OCI-LY1 (cell line): ENCODE results near the gene CHI3L1.

ENCODE experiments used
- H2AFZ ChIP-seq: fragments of 200-600 bp; sonication (generic), shearing (Covaris generic); 2 replicates; pipeline ENCODE4 v1.6.0; 2014; ENCODE audit warnings: antibody characterized with exemption, mild to moderate bottlenecking, low read length
- H3F3A ChIP-seq: fragments of 200-600 bp; sonication (generic), shearing (Covaris generic); 2 replicates; pipeline ENCODE4 v1.6.0; 2014; ENCODE audit warnings: mild to moderate bottlenecking, antibody characterized with exemption, low read length, moderate library complexity; ENCODE audit not compliant: insufficient read depth
- H3K27ac ChIP-seq: fragments of 200-600 bp; sonication (generic); 2 replicates; pipeline ENCODE4 v1.5.1; 2014; ENCODE audit warnings: low read length, mixed run types, mild to moderate bottlenecking, low read depth; ENCODE audit not compliant: poor library complexity, severe bottlenecking
- H3K27me3 ChIP-seq: fragments of 200-600 bp; sonication (generic); 2 replicates; pipeline ENCODE4 v1.6.0; 2014; ENCODE audit warnings: antibody characterized with exemption, mild to moderate bottlenecking, low read length, moderate library complexity; ENCODE audit not compliant: insufficient read depth
- H3K36me3 ChIP-seq: fragments of 200-600 bp; sonication (generic); 2 replicates; pipeline ENCODE4 v1.6.1; 2014; ENCODE audit warnings: mild to moderate bottlenecking, antibody characterized with exemption, low read length, moderate library complexity, mixed read lengths; ENCODE audit not compliant: insufficient read depth
- H3K4me1 ChIP-seq: fragments of 200-600 bp; sonication (generic); 2 replicates; pipeline ENCODE4 v1.5.1; 2014; ENCODE audit warnings: mild to moderate bottlenecking, low read length, moderate library complexity; ENCODE audit not compliant: insufficient read depth, severe bottlenecking
- H3K4me2 ChIP-seq: fragments of 200-600 bp; sonication (generic), shearing (Covaris generic); 2 replicates; pipeline ENCODE4 v1.6.1; 2014; ENCODE audit warnings: low read length
- H3K4me3 ChIP-seq: fragments of 200-600 bp; sonication (generic); 2 replicates; pipeline ENCODE4 v1.5.1; 2014; ENCODE audit warnings: low read length, low read depth, mild to moderate bottlenecking, mixed read lengths; ENCODE audit not compliant: poor library complexity, severe bottlenecking
- H3K79me2 ChIP-seq: fragments of 200-600 bp; shearing (Covaris generic); 2 replicates; pipeline ENCODE4 v1.6.1; 2016; ENCODE audit warnings: mixed run types, low read length, mixed read lengths; ENCODE audit not compliant: insufficient read depth
- H3K9ac ChIP-seq: fragments of 200-600 bp; sonication (generic), shearing (Covaris generic); 2 replicates; pipeline ENCODE4 v1.6.1; 2014; ENCODE audit warnings: mild to moderate bottlenecking, low read length, mixed read lengths
- H3K9me2 ChIP-seq: fragments of 200-600 bp; sonication (generic), shearing (Covaris generic); 2 replicates; pipeline ENCODE4 v1.6.1; 2014; ENCODE audit warnings: low read depth, mild to moderate bottlenecking, low read length, mixed read lengths
- H3K9me3 ChIP-seq: fragments of 200-600 bp; shearing (Covaris generic); 2 replicates; pipeline ENCODE4 v1.6.1; 2014; ENCODE audit warnings: low read length, mixed read lengths
- H4K20me1 ChIP-seq: fragments of 200-600 bp; sonication (generic), shearing (Covaris generic); 2 replicates; pipeline ENCODE4 v1.6.0; 2016; ENCODE audit warnings: mild to moderate bottlenecking, low read length; ENCODE audit not compliant: insufficient read depth
- CTCF ChIP-seq: fragments of 200-600 bp; sonication (generic), shearing (Covaris generic); IDR thresholded peaks from 2 replicates; pipeline ENCODE4 v1.5.1; 2017; ENCODE audit warnings: mild to moderate bottlenecking, antibody characterized with exemption, low read length, moderate library complexity, mixed read lengths
- EZH2 ChIP-seq: fragments of 200-600 bp; sonication (generic), shearing (Covaris generic); IDR thresholded peaks from 2 replicates; pipeline ENCODE4 v1.8.0; 2017; ENCODE audit warnings: borderline replicate concordance, mixed run types, mild to moderate bottlenecking, antibody characterized with exemption, low read length, moderate library complexity, mixed read lengths

The CHI3L1 gene

GRCh38 chr1:203142124-203142523 lies 44.4 kb downstream of the CHI3L1 start:
- no peaks in the 10 kb centered on the region for H3K9me3 ChIP-seq
- no peaks in the 10 kb centered on the region for H3K9me2 ChIP-seq
- no peak overlapping the region for H2AFZ ChIP-seq
- H3K4me1 ChIP-seq = no peaks in the 10 kb centered on the region
- no peak overlapping the region for H3K9ac ChIP-seq
- H3K27me3 ChIP-seq = peaks cover 7% of the 10 kb centered on the region; the same call in 1 of the 2 replicates
- no peak overlapping the region for H3K4me3 ChIP-seq
- H3K4me2 ChIP-seq = no peak overlapping the region
- no peaks in the 10 kb centered on the region for H3F3A ChIP-seq
- TF ChIP-seq EZH2 (no peak), CTCF (no peak)
- H3K36me3 ChIP-seq = no peaks in the 10 kb centered on the region
- H3K79me2 ChIP-seq = no peaks in the 10 kb centered on the region
- no peaks in the 10 kb centered on the region for H4K20me1 ChIP-seq
- no peak overlapping the region for H3K27ac ChIP-seq

GRCh38 chr1:203140743-203141520 lies 45.6 kb downstream of the CHI3L1 start:
- Histone ChIP-seq H3K9me2 (no peaks in the 10 kb centered on the region), H3K4me2 (no peak overlapping the region), H4K20me1 (no peaks in the 10 kb centered on the region), H3K27ac (no peak overlapping the region), H3K4me3 (no peak overlapping the region), H3K36me3 (no peaks in the 10 kb centered on the region), H3K79me2 (no peaks in the 10 kb centered on the region), H3K9ac (no peak overlapping the region), H3K27me3 (peaks cover 8% of the 10 kb centered on the region), H3F3A (no peaks in the 10 kb centered on the region), H3K4me1 (no peaks in the 10 kb centered on the region), H2AFZ (no peak overlapping the region), H3K9me3 (no peaks in the 10 kb centered on the region)
- TF ChIP-seq CTCF = no peak
- TF ChIP-seq EZH2 = no peak

GRCh38 chr1:203139976-203140475 lies 46.5 kb downstream of the CHI3L1 start:
- H3K36me3 ChIP-seq = no peaks in the 10 kb centered on the region
- H3K4me1 ChIP-seq = no peaks in the 10 kb centered on the region
- H3K9me2 ChIP-seq = no peaks in the 10 kb centered on the region
- no peak for TF ChIP-seq EZH2
- TF ChIP-seq CTCF = no peak
- H3F3A ChIP-seq = no peaks in the 10 kb centered on the region
- peaks cover 10% of the 10 kb centered on the region for H3K27me3 ChIP-seq
- no peak overlapping the region for H3K9ac ChIP-seq
- H3K79me2 ChIP-seq = no peaks in the 10 kb centered on the region
- no peaks in the 10 kb centered on the region for H3K9me3 ChIP-seq
- H4K20me1 ChIP-seq = no peaks in the 10 kb centered on the region
- no peak overlapping the region for H2AFZ ChIP-seq
- H3K27ac ChIP-seq = no peak overlapping the region
- H3K4me2 ChIP-seq = no peak overlapping the region
- H3K4me3 ChIP-seq = no peak overlapping the region
